GM18858 (cell line): ENCODE measurements around the gene CFC1B.
"Not testable (repeated sequence)": the region's sequence is repeated elsewhere in the genome, so short reads cannot be mapped to it uniquely, and the experiment has no call there.

ENCODE experiments used
- ATAC-seq: cut with Tn5 transposase; IDR thresholded peaks from one replicate; pipeline ENCODE4 v1.9.1; 2021; ENCODE audit not compliant: unreplicated experiment

CFC1B gene

GRCh38 chr2:130520992-130521391 is at the start of gene CFC1B:
Gene CFC1B, plus strand, starts transcription at chr2:130521222. Its CDS starts 263 bp downstream, at chr2:130521485.
- not testable (repeated sequence) for ATAC-seq

GRCh38 chr2:130491073-130491472 is 29.9 kb upstream of the CFC1B start:
- ATAC-seq = not testable (repeated sequence)

- ATAC-seq = not testable (repeated sequence)
These were observed 11.8 kb upstream of the CFC1B start, which contains the start of gene POTEI for GRCh38 chr2:130509228-130509627. Gene POTEI, minus strand, starts transcription at chr2:130509328. Its CDS starts 93 bp downstream, at chr2:130509235.

DNA sequence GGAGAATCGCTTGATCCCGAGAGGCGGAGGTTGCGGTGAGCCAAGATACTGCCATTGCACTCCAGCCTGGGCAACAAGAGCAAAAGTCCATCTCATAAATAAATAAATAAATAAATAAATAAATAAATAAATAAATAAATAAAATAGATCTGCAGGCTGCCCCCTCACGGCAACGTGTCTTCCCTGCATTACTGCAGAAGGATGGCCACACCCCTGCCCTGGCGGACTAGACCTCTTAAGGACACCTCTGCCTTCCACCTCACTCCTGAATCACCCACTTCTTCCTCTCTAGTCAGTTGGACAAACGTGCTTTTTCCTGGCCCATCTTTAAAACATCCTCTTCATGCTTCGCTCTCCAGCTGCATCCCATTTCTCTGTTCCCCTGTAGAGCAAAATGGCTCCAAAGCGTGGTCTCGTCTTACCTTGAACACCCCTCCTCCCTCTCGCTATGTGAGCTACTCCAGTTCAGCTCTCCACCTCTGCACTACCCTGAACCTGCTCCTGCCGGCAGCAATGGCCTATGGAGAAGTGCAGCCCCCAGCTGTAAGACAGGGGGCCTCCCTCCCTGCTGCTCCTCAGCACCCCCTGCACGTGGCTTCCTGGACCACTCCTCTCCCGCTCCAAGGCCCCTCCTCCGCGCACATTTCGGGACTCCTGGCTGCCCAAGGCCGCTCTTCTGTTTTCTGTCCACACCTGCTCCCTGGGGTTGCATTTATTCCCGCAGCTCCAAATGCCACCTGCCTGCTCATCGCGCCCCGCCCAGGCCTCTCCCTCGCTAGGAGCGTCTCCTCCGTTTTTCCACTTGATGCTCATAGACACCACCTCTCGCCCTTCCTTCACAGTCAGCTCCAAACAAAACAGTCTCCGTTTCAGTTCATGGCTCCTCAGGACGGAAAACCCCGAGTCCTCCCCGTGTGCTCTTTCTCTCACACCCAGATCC is 9.9 kb upstream of the CFC1B start:
- ATAC-seq = not testable (repeated sequence)

- ATAC-seq = not testable (repeated sequence)
These were observed 9.1 kb upstream of the CFC1B start for GRCh38 chr2:130511747-130512451.

DNA sequence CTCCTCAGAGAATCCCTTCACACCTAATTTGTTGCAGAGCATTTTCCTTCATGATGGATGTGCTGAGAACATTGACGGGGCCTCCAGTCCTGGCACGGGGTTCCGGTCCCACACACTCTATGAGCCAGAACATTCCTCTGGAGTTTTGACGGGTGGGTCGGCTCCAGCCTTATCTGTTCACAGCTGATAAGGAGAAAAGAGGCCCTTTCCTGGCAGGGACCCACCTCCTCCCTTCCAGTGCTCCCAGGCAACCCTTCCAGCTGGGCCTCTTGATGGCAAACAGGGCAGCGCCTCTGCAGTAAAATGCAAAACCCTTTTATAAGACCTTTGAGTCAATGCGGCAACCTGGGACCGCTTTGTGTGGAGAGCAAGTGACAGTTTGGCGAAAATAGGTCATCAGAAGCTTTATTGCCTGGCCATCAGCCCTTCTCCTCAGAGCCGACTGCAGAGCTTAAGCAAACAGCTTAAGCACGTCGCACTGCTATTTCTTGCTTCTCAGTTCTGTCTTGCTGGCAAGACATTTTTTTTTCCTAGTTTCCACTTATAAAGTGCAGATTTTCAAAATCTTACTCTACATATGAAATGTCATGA is 2.4 kb upstream of the CFC1B start:
- not testable (repeated sequence) for ATAC-seq

- not testable (repeated sequence) for ATAC-seq
These were observed 1.4 kb downstream of the CFC1B start for GRCh38 chr2:130522390-130522789.

- not testable (repeated sequence) for ATAC-seq
These were observed 6.4 kb downstream of the CFC1B start for GRCh38 chr2:130527365-130527967.

DNA sequence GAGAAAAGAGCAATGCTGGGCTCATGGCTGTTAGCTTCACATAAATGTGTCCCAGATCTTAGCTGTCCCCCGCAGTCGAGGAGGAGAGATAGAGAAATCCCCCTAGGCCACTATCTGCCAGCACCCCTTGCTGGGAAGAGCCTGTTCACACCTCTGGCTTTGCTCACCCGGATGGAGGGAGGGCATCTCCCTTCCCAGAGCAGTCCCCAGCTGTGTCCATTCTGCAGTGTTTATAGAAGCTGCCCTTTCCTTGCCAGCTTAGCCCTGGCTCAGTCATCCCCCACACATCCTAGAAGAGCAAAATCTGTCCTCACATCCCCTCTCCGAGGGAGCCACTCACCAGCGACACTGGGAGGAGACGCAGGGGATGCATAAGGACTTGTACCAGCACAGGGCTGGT is 8.5 kb downstream of the CFC1B start:
- ATAC-seq = not testable (repeated sequence)

DNA sequence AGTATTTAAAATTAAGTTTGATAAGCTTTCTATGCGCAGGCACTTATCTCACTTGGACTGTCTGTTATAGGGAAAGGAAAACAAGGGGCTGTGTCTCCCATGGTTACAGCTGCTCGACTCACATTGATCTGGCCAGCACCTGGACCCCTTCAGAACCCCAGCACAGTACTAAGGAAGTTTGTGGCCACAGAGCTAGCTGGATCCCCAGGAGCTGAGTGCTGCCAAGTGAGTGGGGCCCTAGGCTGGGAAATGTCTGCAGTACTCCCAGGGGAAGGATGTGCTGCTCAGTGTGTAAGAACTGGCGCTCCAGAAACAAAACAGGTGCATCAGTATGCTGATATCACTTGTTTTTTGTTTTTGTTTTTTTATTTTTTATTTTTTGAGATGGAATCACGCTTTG is 9.2 kb downstream of the CFC1B start:
- not testable (repeated sequence) for ATAC-seq

GRCh38 chr2:130531225-130531624 is 10.2 kb downstream of the CFC1B start:
- peak; percentile 91 for ATAC-seq

DNA sequence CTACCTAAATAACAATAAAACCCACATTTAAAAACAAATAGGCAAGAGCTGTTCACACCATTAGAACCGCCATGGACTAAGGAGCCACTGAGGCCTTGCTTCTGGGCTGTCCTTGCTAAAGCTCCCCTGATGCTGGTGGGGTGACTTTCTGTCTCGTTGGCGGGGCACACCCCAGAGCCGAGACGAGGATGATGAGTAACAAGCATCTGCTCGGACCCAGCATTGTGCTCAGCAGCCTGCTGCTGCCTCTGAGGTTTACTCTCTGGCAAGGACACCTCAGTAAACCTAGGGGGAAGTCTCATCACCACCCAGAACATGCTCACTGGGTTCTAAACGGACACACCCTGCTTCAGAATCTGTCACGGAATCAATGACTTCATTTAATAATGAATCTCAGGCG is 10.7 kb downstream of the CFC1B start:
- not testable (repeated sequence) for ATAC-seq

DNA sequence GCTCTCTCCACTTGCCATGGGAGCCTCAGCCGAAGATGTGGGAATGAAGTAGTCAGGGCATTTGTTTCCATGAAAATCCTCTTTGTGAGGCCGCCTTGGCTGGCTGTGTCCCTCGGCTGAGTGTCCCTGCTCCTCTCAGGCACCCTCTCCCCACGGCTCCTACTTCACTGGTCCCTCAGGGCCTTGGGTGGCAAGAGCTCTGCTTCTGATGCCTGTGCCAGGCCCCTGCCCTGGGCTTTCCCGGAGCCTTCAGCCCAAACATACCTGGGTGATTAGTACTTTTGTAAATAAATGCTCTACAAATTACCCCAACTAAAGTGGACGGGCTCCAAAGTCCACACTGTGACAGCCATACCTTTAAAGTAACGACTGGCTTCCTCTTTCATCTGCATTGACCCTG is 15.6 kb downstream of the CFC1B start:
- not testable (repeated sequence) for ATAC-seq

DNA sequence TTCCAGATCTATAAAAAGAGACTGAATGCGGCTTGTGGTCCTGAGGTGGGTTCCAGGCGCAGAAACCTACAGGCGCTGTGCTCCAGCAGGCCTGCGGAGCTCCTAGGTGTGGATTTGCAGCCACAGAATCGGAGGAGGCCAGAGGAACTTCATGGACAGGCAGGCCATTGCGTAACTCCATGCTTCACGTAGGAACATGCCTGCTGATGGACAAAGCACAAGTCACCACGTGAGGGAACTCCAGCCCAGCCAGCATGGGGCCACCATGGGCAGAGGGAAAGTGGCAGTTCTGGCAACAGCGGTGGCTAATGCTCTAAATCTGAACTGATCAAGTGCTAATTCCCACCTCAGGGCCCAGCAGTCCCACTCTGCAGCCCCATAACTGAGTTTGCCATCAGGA is 17.2 kb downstream of the CFC1B start:
- not testable (repeated sequence) for ATAC-seq

DNA sequence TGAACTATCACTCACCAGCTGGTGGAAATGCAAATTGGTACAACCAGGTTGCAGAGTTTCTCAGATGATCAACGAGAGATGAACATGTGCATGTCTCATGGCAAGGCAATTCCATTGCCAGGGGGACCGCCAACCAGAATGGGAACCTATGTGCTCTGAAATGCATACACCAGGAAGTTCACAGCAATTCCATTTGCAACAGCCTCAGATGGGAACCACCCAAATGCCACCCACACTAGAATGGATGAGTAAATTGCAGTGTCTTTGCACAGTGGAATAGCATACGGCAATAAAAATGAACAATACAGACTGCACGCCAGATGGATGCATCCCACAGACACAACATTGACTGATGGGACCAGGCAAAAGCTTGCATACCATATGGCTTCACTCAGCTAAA is 21.8 kb downstream of the CFC1B start:
- not testable (repeated sequence) for ATAC-seq

DNA sequence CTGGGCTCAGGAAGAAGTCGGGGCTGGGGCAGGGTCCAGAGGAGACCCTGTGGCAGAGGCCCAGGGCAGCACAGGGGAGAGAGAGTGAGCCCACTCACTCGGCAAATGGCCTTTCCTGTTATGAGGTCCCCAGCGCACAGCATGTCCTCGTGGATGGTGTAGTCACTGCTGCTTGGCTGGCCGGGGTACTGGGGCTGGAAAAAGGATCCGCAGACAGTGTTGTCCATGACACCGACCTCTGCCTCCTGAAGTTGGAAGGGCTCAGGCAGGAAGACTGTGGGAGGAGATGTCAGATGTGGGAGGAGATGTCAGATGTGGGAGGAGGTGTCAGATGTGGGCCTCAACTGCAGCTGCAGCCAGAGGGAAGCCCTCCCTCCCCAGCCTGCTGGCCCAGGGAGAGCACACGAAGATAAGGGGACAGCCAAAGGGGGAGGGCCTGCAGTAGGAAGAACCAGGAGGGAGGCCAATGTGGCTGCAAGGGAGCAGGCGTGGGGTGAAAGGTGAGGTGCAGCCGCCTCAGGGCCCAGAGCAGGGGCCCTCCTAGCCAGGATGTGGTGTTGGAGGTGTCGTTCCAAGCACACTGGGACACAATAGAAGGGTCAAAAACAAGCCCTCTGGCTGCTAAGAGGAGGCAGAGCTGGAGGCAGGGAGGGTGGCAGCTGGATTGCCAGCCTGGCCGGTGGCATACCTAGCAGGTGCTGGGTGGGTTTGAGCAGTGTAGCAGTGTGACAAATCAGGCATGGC is 22.9 kb downstream of the CFC1B start:
- not testable (repeated sequence) for ATAC-seq

DNA sequence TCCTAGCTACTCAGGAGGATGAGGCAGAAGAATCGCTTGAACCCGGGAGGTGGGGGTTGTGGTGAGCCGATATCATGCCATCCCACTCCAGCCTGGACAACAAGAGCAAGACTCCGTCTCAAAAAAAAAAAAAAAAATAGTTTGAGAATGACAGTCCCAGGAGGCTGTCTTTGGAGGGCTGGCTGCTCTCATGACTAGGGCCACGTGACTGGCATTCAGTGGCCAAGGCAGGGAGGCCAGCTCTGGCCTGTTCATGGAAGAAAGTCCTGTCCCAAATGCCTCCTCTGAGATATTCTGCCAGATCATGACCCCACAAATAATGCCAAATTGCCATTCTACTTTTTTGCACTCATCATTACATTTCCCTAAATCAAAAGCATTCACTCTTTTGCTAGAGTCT is 24.0 kb downstream of the CFC1B start:
- ATAC-seq = not testable (repeated sequence)

DNA sequence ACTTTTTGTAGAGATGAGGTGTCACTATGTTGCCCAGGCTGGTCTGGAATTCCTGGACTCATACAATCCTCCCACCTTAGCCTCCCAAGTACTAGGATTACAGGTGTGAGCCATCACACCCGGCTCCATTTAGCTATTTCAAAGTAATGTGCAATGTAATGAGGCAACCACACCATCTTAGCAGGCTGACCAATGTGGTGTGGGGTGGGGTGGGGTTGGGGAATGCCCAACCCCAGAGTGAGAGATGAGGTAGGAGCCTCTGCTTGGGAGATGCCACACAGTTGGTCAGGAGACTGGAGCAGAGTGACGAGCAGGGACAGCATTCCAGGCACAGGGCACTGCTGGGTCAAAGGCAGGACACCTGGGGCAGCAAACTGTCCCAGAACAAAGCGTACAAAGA is 27.4 kb downstream of the CFC1B start:
- ATAC-seq = not testable (repeated sequence)

DNA sequence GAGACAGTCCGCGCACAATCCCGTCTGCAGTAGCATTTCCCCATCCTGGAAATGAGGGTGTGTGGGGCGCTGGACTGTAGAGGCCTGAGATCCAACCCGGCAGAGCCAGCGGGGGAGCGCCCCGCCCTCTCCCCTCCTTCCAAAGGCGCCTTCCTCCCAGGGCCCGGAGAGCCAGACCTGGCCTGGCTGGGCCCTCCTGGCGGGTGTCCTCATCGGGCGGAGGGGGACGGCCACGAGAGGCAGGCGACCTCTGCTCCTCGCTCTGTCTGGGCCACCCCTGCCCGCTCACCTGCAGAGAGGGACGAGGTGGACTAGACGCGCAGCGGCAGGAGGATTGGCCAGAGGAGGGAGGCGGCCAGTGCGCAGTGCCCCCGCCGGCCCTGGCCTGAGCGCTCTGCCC is 28.5 kb downstream of the CFC1B start:
- ATAC-seq = not testable (repeated sequence)

DNA sequence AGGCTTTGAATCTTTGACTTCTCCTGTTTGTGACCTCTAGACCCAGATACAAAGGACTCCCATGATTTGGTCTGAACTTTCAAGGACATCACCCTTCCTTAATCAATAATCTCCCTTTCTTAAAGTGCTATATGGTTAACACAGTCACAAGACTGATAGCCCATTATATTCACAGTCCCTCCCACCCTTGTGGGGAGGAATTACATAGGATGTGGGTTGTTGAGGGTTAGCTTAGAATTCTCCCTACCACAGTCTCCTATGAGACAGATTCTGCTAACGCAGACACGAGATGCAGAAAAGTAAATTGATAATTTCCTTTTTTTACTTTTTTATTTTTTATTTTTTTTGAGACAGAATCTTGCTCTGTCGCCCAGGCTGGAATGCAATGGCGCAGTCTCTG is 33.2 kb downstream of the CFC1B start:
- not testable (repeated sequence) for ATAC-seq
